ENCODE measurements around the gene PRPF40B. TPM values are rescaled to one million over a fixed set of nuclear protein-coding genes. Genes with fewer than 3 reads are reported as not detected.
A peak's percentile ranks its signal among the peaks of the same experiment; 100 is the strongest.

The PRPF40B gene
- total and polyA plus RNA-seq, 2 donors (not counting 1 experiment from before 2014, with no cell fraction given): 11.7 to 23.7 TPM

DNA sequence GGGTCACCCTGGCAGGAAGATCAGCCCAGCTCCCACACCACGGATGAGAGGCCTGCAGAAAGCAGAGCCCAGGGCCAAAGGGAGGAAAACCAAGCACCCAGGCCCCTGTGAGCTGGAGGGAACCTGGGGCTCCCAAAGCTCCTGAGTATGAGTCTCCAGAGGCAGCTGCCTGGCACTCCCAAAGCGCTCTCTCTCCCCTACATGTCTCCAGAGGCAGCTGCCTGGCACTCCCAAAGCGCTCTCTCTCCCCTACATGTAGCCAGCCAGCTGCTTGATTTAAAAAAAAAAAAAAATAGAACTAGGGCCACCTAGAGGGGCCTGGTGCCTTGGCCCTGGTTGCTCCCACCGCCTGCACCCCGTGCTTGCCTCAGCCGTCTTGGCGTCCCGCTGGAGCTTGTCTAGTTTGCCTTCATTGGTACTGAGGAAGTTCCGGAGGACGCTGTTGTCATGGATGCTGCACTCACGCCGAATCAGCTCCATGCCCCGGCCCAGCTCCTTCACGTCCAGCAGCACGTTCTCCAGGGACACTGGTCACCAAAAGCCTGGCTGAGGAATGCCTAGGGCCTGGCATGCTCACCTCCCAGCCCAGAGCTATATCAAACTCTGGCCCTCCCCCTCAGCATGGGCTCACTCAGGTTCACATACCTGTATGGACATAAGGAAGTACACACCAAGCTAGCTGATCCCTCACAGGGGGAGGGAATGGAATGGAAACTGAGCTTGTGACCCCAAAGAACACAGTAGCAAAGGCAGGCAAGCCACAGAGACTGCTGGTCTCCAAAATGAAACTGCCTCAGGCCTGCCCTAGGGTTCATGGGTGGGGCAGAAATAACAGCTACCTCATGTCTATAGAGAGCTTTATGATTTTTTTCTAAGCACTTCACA, 24.7 kb downstream of the PRPF40B start:
- TF ChIP-seq, protein P1, sequence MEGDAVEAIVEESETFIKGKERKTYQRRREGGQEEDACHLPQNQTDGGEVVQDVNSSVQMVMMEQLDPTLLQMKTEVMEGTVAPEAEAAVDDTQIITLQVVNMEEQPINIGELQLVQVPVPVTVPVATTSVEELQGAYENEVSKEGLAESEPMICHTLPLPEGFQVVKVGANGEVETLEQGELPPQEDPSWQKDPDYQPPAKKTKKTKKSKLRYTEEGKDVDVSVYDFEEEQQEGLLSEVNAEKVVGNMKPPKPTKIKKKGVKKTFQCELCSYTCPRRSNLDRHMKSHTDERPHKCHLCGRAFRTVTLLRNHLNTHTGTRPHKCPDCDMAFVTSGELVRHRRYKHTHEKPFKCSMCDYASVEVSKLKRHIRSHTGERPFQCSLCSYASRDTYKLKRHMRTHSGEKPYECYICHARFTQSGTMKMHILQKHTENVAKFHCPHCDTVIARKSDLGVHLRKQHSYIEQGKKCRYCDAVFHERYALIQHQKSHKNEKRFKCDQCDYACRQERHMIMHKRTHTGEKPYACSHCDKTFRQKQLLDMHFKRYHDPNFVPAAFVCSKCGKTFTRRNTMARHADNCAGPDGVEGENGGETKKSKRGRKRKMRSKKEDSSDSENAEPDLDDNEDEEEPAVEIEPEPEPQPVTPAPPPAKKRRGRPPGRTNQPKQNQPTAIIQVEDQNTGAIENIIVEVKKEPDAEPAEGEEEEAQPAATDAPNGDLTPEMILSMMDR (IDR thresholded peaks at IDR 0.05): no peak
- no peak for TF ChIP-seq EZH2 (IDR thresholded peaks at IDR 0.05; ENCODE audit: borderline replicate concordance, insufficient read depth, low read depth, low read length, poor library complexity, severe bottlenecking)
- Mint-ChIP-seq H3K27ac (peak overlapping the region; percentile 50), H3K4me3 (no peak overlapping the region), H3K4me1 (peaks cover 22% of the 10 kb centered on the region), H3K9me3 (ENCODE audit: insufficient read depth) (no peaks in the 10 kb centered on the region), H3K27me3 (no peaks in the 10 kb centered on the region)
- POLR2A ChIA-PET: interaction anchor here (0.6 to 1.9 kb wide), 3 partner anchors 13 to 870 kb away, joined by 3 to 6 read pairs (median 5); no protein-coding TSS in a partner anchor
- Histone ChIP-seq H3K9me3 (ENCODE audit: control extremely low read depth in 1 of 3, control insufficient read depth in 2 of 3, insufficient read depth in 1 of 3, low read length in 2 of 3) (no peaks in the 10 kb centered on the region), H3K36me3 (replicated peaks in 1 of 2; ENCODE audit: control extremely low read depth in 1 of 2, control insufficient read depth in 1 of 2, extremely low read depth in 1 of 2, insufficient read depth in 2 of 2, low read length in 1 of 2) (peaks cover 3 to 77% of the 10 kb centered on the region in 2 experiments), H3K9ac (ENCODE audit: low read length) (no peak overlapping the region), H3K27me3 (replicated peaks in 1 of 4; ENCODE audit: control extremely low read depth in 1 of 4, control insufficient read depth in 3 of 4, insufficient read depth in 4 of 4, low read length in 3 of 4) (no peaks in the 10 kb centered on the region), H4K20me1 (ENCODE audit: control insufficient read depth, insufficient read depth, low read length, poor library complexity, severe bottlenecking) (no peaks in the 10 kb centered on the region), H3K4me1 (ENCODE audit: control insufficient read depth in 2 of 2, insufficient read depth in 2 of 2, low read length in 2 of 2) (peaks cover 16 to 18% of the 10 kb centered on the region in 2 donors), H3K4me2 (replicated peaks; ENCODE audit: low read depth, low read length, poor library complexity, severe bottlenecking) (no peak overlapping the region), H3K79me2 (ENCODE audit: control insufficient read depth, insufficient read depth, low read length) (no peaks in the 10 kb centered on the region), H3K27ac (ENCODE audit: low read length in 2 of 2) (peak overlapping the region in 1 of 2 donors; percentile 6), H3K4me3 (ENCODE audit: control extremely low read depth in 1 of 5, extremely low read depth in 1 of 5, insufficient read depth in 1 of 5, low read depth in 2 of 5, low read length in 4 of 5) (no peak overlapping the region), H2AFZ (ENCODE audit: insufficient read depth, low read depth, low read length, poor library complexity, severe bottlenecking) (no peak overlapping the region)
- WGBS (ENCODE audit: insufficient coverage): 85% methylated on average over 15 of the region's 15 CpGs
- no peak for ATAC-seq (ENCODE audit: low read depth)
- DNase-seq: no peak
- intact Hi-C loops (cut with micrococcal nuclease): no loop called here
- CTCF ChIA-PET: interaction anchor here (1.0 to 12.5 kb wide), 13 partner anchors 11 to 129 kb away, joined by 3 to 372 read pairs (median 3); partner anchors contain the start of genes FMNL3 and PRPF40B

DNA sequence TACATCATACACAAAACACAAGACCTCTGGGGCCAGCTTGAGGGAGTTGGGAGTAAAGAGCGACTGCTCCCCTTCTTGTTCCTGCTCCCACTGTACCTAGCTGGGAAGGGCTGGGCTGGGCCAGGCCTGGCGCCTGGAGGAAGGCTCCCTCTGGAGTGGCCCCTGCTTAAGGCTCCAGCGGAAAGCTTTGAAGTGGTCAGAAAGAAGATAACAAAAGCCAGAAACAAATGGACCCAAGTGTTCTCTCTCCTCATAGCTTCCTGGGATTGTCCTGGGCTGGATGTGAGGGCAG, 25.3 kb downstream of the PRPF40B start:
- ChIA-PET CTCF (interaction anchor here (1.2 to 12.5 kb wide), 11 partner anchors 12 to 129 kb away, joined by 3 to 372 read pairs (median 5); partner anchors contain the start of genes FMNL3 and PRPF40B), POLR2A (interaction anchor here (0.6 to 1.9 kb wide), 3 partner anchors 14 to 870 kb away, joined by 4 to 6 read pairs (median 5); no protein-coding TSS in a partner anchor)
- H3K4me3 ChIP-seq (ENCODE audit: control extremely low read depth in 1 of 5, extremely low read depth in 1 of 5, insufficient read depth in 1 of 5, low read depth in 2 of 5, low read length in 4 of 5): no peak overlapping the region
- DNase-seq: no peak
- 100% methylated on average over 3 of the region's 3 CpGs for WGBS (ENCODE audit: insufficient coverage)
- no peak overlapping the region for H2AFZ ChIP-seq (ENCODE audit: insufficient read depth, low read depth, low read length, poor library complexity, severe bottlenecking)
- no peaks in the 10 kb centered on the region for H4K20me1 ChIP-seq (ENCODE audit: control insufficient read depth, insufficient read depth, low read length, poor library complexity, severe bottlenecking)
- peaks cover 3 to 81% of the 10 kb centered on the region in 2 experiments for H3K36me3 ChIP-seq (replicated peaks in 1 of 2; ENCODE audit: control extremely low read depth in 1 of 2, control insufficient read depth in 1 of 2, extremely low read depth in 1 of 2, insufficient read depth in 2 of 2, low read length in 1 of 2)
- H3K4me2 ChIP-seq (replicated peaks; ENCODE audit: low read depth, low read length, poor library complexity, severe bottlenecking): no peak overlapping the region
- no peaks in the 10 kb centered on the region for H3K9me3 ChIP-seq (ENCODE audit: control extremely low read depth in 1 of 3, control insufficient read depth in 2 of 3, insufficient read depth in 1 of 3, low read length in 2 of 3)
- H3K27ac Mint-ChIP-seq: peak overlapping the region; percentile 37
- no peak overlapping the region for H3K9ac ChIP-seq (ENCODE audit: low read length)
- ATAC-seq (ENCODE audit: low read depth): no peak
- TF ChIP-seq, protein P1 (IDR thresholded peaks at IDR 0.05): no peak
- TF ChIP-seq EZH2 (IDR thresholded peaks at IDR 0.05; ENCODE audit: borderline replicate concordance, insufficient read depth, low read depth, low read length, poor library complexity, severe bottlenecking): no peak
- peaks cover 25% of the 10 kb centered on the region for H3K4me1 Mint-ChIP-seq
- no peaks in the 10 kb centered on the region for H3K27me3 ChIP-seq (replicated peaks in 1 of 4; ENCODE audit: control extremely low read depth in 1 of 4, control insufficient read depth in 3 of 4, insufficient read depth in 4 of 4, low read length in 3 of 4)
- no peaks in the 10 kb centered on the region for H3K9me3 Mint-ChIP-seq (ENCODE audit: insufficient read depth)
- H3K27ac ChIP-seq (ENCODE audit: low read length in 2 of 2): no peak overlapping the region
- peaks cover 16 to 21% of the 10 kb centered on the region in 2 donors for H3K4me1 ChIP-seq (ENCODE audit: control insufficient read depth in 2 of 2, insufficient read depth in 2 of 2, low read length in 2 of 2)
- intact Hi-C loops (cut with micrococcal nuclease): no loop called here
- H3K79me2 ChIP-seq (ENCODE audit: control insufficient read depth, insufficient read depth, low read length): peaks cover 4% of the 10 kb centered on the region
- H3K4me3 Mint-ChIP-seq: no peak overlapping the region
- no peaks in the 10 kb centered on the region for H3K27me3 Mint-ChIP-seq

Measured in B cell (primary cell).